ENCODE data around the gene KAZN.

Gene KAZN

DNA sequence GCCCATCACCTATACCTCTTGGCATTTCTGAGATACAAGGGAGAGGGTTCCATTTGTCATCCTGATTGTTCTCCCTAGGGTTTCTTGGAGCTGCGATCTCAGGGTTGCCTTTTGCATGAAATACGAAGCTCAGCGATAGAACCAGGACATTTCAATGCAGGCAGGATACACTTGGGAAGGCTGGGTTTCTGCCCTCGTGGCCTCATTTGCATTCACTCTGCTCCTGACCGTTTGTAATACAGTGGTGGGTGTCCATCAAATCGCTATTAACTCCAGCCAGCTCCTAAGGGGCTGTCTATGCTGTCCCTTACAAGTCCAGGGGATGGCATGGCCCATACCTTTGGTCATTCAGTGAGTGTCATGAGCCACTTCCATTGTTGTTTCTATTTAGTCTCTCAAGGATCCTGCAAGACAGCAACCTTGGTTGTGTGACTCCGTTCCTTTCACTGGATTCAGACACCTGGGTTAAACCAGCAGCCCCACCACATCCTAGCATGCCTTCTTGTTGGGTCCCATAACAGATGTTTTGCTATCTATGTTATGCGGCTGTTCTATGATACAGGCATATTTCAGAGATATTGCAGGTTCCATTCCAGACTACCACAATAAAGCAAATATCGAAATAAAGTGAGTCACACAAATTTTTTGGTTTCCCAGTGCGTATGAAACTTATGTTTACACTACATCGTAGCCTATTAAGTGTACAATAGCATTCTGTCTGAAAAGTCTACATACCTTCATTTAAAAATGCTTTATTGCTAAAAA is 18.3 kb downstream of the KAZN start:
- no peak for ATAC-seq
- TF ChIP-seq ZNF8 (CRISPR knock-in tag; IDR thresholded peaks at IDR 0.05) (no peak), RARB (CRISPR knock-in tag; IDR thresholded peaks at IDR 0.05) (no peak), TCF4 (CRISPR knock-in tag; IDR thresholded peaks at IDR 0.05; ENCODE audit: borderline replicate concordance) (no peak), ZNF565 (CRISPR knock-in tag; conservative IDR thresholded peaks at IDR 0.05; ENCODE audit: low read depth) (no peak), OSR1 (CRISPR knock-in tag; IDR thresholded peaks at IDR 0.05) (no peak), GLIS3 (CRISPR knock-in tag; IDR thresholded peaks at IDR 0.05) (no peak), PPARA (CRISPR knock-in tag; IDR thresholded peaks at IDR 0.05; ENCODE audit: borderline replicate concordance) (no peak), BACH2 (CRISPR knock-in tag; IDR thresholded peaks at IDR 0.05; ENCODE audit: borderline replicate concordance) (no peak), ARNTL (CRISPR knock-in tag; IDR thresholded peaks at IDR 0.05; ENCODE audit: borderline replicate concordance, low read depth) (no peak), ZC3H10 (CRISPR knock-in tag; IDR thresholded peaks at IDR 0.05) (no peak), ISL1 (CRISPR knock-in tag; IDR thresholded peaks at IDR 0.05) (no peak)
- TF ChIP-seq, protein P1, sequence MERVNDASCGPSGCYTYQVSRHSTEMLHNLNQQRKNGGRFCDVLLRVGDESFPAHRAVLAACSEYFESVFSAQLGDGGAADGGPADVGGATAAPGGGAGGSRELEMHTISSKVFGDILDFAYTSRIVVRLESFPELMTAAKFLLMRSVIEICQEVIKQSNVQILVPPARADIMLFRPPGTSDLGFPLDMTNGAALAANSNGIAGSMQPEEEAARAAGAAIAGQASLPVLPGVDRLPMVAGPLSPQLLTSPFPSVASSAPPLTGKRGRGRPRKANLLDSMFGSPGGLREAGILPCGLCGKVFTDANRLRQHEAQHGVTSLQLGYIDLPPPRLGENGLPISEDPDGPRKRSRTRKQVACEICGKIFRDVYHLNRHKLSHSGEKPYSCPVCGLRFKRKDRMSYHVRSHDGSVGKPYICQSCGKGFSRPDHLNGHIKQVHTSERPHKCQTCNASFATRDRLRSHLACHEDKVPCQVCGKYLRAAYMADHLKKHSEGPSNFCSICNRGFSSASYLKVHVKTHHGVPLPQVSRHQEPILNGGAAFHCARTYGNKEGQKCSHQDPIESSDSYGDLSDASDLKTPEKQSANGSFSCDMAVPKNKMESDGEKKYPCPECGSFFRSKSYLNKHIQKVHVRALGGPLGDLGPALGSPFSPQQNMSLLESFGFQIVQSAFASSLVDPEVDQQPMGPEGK (CRISPR knock-in tag; IDR thresholded peaks at IDR 0.05; ENCODE audit: borderline replicate concordance) = no peak
- TF ChIP-seq, protein P2, sequence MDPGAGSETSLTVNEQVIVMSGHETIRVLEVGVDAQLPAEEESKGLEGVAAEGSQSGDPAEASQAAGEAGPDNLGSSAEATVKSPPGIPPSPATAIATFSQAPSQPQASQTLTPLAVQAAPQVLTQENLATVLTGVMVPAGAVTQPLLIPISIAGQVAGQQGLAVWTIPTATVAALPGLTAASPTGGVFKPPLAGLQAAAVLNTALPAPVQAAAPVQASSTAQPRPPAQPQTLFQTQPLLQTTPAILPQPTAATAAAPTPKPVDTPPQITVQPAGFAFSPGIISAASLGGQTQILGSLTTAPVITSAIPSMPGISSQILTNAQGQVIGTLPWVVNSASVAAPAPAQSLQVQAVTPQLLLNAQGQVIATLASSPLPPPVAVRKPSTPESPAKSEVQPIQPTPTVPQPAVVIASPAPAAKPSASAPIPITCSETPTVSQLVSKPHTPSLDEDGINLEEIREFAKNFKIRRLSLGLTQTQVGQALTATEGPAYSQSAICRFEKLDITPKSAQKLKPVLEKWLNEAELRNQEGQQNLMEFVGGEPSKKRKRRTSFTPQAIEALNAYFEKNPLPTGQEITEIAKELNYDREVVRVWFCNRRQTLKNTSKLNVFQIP (CRISPR knock-in tag; IDR thresholded peaks at IDR 0.05; ENCODE audit: borderline replicate concordance, low read depth) = no peak
- TF ChIP-seq, protein P3, sequence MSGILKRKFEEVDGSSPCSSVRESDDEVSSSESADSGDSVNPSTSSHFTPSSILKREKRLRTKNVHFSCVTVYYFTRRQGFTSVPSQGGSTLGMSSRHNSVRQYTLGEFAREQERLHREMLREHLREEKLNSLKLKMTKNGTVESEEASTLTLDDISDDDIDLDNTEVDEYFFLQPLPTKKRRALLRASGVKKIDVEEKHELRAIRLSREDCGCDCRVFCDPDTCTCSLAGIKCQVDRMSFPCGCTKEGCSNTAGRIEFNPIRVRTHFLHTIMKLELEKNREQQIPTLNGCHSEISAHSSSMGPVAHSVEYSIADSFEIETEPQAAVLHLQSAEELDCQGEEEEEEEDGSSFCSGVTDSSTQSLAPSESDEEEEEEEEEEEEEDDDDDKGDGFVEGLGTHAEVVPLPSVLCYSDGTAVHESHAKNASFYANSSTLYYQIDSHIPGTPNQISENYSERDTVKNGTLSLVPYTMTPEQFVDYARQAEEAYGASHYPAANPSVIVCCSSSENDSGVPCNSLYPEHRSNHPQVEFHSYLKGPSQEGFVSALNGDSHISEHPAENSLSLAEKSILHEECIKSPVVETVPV (CRISPR knock-in tag; IDR thresholded peaks at IDR 0.05) = no peak

- TF ChIP-seq BACH2 (CRISPR knock-in tag; IDR thresholded peaks at IDR 0.05; ENCODE audit: borderline replicate concordance) = no peak
- no peak for TF ChIP-seq RARB (CRISPR knock-in tag; IDR thresholded peaks at IDR 0.05)
- TF ChIP-seq ISL1 (CRISPR knock-in tag; IDR thresholded peaks at IDR 0.05) = no peak
- TF ChIP-seq PPARA (CRISPR knock-in tag; IDR thresholded peaks at IDR 0.05; ENCODE audit: borderline replicate concordance) = no peak
- no peak for TF ChIP-seq ZNF8 (CRISPR knock-in tag; IDR thresholded peaks at IDR 0.05)
- TF ChIP-seq TOX (CRISPR knock-in tag; IDR thresholded peaks at IDR 0.05; ENCODE audit: borderline replicate concordance) = no peak
- no peak for TF ChIP-seq ARNTL (CRISPR knock-in tag; IDR thresholded peaks at IDR 0.05; ENCODE audit: borderline replicate concordance, low read depth)
- TF ChIP-seq, protein P1 (CRISPR knock-in tag; IDR thresholded peaks at IDR 0.05; ENCODE audit: borderline replicate concordance) = no peak
Observed at GRCh38 chr1:14617791-14618190, 19.3 kb downstream of the KAZN start.

GRCh38 chr1:14620941-14621340 is 22.5 kb downstream of the KAZN start:
- no peak for TF ChIP-seq ESRRG (CRISPR knock-in tag; IDR thresholded peaks at IDR 0.05)
- TF ChIP-seq PPARA (CRISPR knock-in tag; IDR thresholded peaks at IDR 0.05; ENCODE audit: borderline replicate concordance) = no peak
- TF ChIP-seq ZNF8 (CRISPR knock-in tag; IDR thresholded peaks at IDR 0.05) = no peak
- no peak for TF ChIP-seq ZFP3 (CRISPR knock-in tag; IDR thresholded peaks at IDR 0.05)
- TF ChIP-seq ZC3H10 (CRISPR knock-in tag; IDR thresholded peaks at IDR 0.05) = no peak
- no peak for TF ChIP-seq GLIS3 (CRISPR knock-in tag; IDR thresholded peaks at IDR 0.05)
- TF ChIP-seq ZNF70 (CRISPR knock-in tag; IDR thresholded peaks at IDR 0.05) = no peak
- ATAC-seq = no peak

More at GRCh38 chr1:14617791-14618190, 19.3 kb downstream of the KAZN start:
- ATAC-seq = no peak

DNA sequence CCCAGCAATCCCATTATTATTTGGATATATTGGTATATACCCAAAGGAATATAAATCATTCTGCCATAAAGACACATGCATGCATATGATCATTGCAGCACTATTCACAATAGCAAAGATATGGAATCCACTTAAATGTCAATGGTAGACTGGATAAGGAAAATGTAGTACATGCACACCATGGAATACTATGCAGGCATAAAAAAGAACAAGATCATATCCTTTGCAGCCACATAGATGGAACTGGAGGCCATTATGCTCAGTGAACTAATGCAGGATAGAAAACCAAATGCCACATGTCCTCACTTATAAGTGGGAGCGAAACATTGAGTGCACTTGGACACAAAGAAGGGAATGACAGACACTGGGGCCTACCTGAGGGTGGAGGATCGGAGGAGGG is 24.6 kb downstream of the KAZN start:
- no peak for ATAC-seq
- no peak for TF ChIP-seq BACH2 (CRISPR knock-in tag; IDR thresholded peaks at IDR 0.05; ENCODE audit: borderline replicate concordance)
- TF ChIP-seq TCF4 (CRISPR knock-in tag; IDR thresholded peaks at IDR 0.05; ENCODE audit: borderline replicate concordance) = no peak
- no peak for TF ChIP-seq ZC3H10 (CRISPR knock-in tag; IDR thresholded peaks at IDR 0.05)
- TF ChIP-seq CSDC2 (CRISPR knock-in tag; IDR thresholded peaks at IDR 0.05) = no peak
- TF ChIP-seq, protein P1 (CRISPR knock-in tag; IDR thresholded peaks at IDR 0.05; ENCODE audit: borderline replicate concordance) = no peak
- no peak for TF ChIP-seq GLIS3 (CRISPR knock-in tag; IDR thresholded peaks at IDR 0.05)
- no peak for TF ChIP-seq ISL1 (CRISPR knock-in tag; IDR thresholded peaks at IDR 0.05)
- TF ChIP-seq PPARA (CRISPR knock-in tag; IDR thresholded peaks at IDR 0.05; ENCODE audit: borderline replicate concordance) = no peak
- no peak for TF ChIP-seq ZFP30 (CRISPR knock-in tag; IDR thresholded peaks at IDR 0.05)
- TF ChIP-seq ARNTL (CRISPR knock-in tag; IDR thresholded peaks at IDR 0.05; ENCODE audit: borderline replicate concordance, low read depth) = no peak
- TF ChIP-seq OSR1 (CRISPR knock-in tag; IDR thresholded peaks at IDR 0.05) = no peak
- TF ChIP-seq CREB5 (CRISPR knock-in tag; IDR thresholded peaks at IDR 0.05; ENCODE audit: low read depth) = no peak
